DND-41 (cell line): ENCODE data around the gene GNL2.
A peak's percentile ranks its signal among the peaks of the same experiment; 100 is the strongest.

Experiments used
- ATAC-seq: fragments of 200-7000 bp; cut with Tn5 transposase; 3 replicates; pipeline ENCODE4 v1.9.1; 2021; ENCODE audit warnings: low read depth; ENCODE audit not compliant: insufficient read depth
- DNase-seq: peaks from one replicate; pipeline ENCODE4 v3.0.0-alpha.2; 2020
- H2AFZ ChIP-seq: 2 replicates; pipeline ENCODE4 v1.6.0; 2012; ENCODE audit warnings: low read depth, low read length
- H3K27ac ChIP-seq: 2 replicates; pipeline ENCODE4 v1.5.1; 2012; ENCODE audit warnings: low read length, inconsistent platforms
- H3K27me3 ChIP-seq: fragments of 200-600 bp; sonication (generic); 2 replicates; pipeline ENCODE4 v1.6.0; 2012; ENCODE audit warnings: low read length, mild to moderate bottlenecking, inconsistent platforms; ENCODE audit not compliant: insufficient read depth, poor library complexity
- H3K36me3 ChIP-seq: 2 replicates; pipeline ENCODE4 v1.5.1; 2012; ENCODE audit warnings: low read length, inconsistent platforms; ENCODE audit not compliant: insufficient read depth
- H3K4me1 ChIP-seq: 2 replicates; pipeline ENCODE4 v1.5.1; 2012; ENCODE audit warnings: mild to moderate bottlenecking, low read length; ENCODE audit not compliant: insufficient read depth
- H3K4me2 ChIP-seq: 2 replicates; pipeline ENCODE4 v1.6.0; 2012; ENCODE audit warnings: mild to moderate bottlenecking, moderate library complexity, low read length, inconsistent platforms; ENCODE audit not compliant: insufficient read depth
- H3K4me3 ChIP-seq, 2 experiments: fragments of 200-600 bp in 1 of 2; shearing (Covaris generic) in 1 of 2; 2 replicates each; pipeline ENCODE4 v1.5.1; 2012 to 2016; ENCODE audit warnings: inconsistent platforms in 2 of 2, low read length in 2 of 2, mild to moderate bottlenecking in 2 of 2, low read depth in 1 of 2, moderate library complexity in 1 of 2
- H3K79me2 ChIP-seq: 2 replicates; pipeline ENCODE4 v1.6.0; 2012; ENCODE audit warnings: low read length, inconsistent platforms; ENCODE audit not compliant: insufficient read depth
- H3K9ac ChIP-seq: 2 replicates; pipeline ENCODE4 v1.6.0; 2012; ENCODE audit warnings: low read depth, mild to moderate bottlenecking, inconsistent platforms, low read length, moderate library complexity
- H3K9me3 ChIP-seq: 2 replicates; pipeline ENCODE4 v1.5.1; 2012; ENCODE audit warnings: low read length, moderate library complexity, mild to moderate bottlenecking, inconsistent platforms; ENCODE audit not compliant: insufficient read depth, severe bottlenecking
- H4K20me1 ChIP-seq: 2 replicates; pipeline ENCODE4 v1.6.0; 2012; ENCODE audit warnings: low read length; ENCODE audit not compliant: insufficient read depth
- CTCF ChIP-seq: IDR thresholded peaks from 2 replicates; pipeline ENCODE4 v1.5.1; 2012; ENCODE audit warnings: borderline replicate concordance, low read length, moderate library complexity, mild to moderate bottlenecking; ENCODE audit not compliant: poor library complexity, severe bottlenecking; ENCODE audit errors: extremely low read depth
- EZH2 ChIP-seq: IDR thresholded peaks from 3 replicates; pipeline ENCODE4 v1.6.1; 2012; ENCODE audit warnings: borderline replicate concordance, low read depth, mild to moderate bottlenecking, moderate library complexity, low read length, inconsistent platforms; ENCODE audit not compliant: severe bottlenecking

The GNL2 gene

GRCh38 chr1:37629726-37630425 lies 34.1 kb upstream of the GNL2 start:
- H4K20me1 ChIP-seq: peaks cover 5% of the 10 kb centered on the region
- H3K4me1 ChIP-seq: no peaks in the 10 kb centered on the region
- no peak overlapping the region for H3K9ac ChIP-seq
- H3K9me3 ChIP-seq: no peaks in the 10 kb centered on the region
- ATAC-seq: no peak
- TF ChIP-seq CTCF (no peak), EZH2 (no peak)
- no peak overlapping the region for H3K27ac ChIP-seq
- peaks cover 48% of the 10 kb centered on the region for H3K27me3 ChIP-seq
- no peak for DNase-seq
- no peak overlapping the region for H3K4me2 ChIP-seq
- no peaks in the 10 kb centered on the region for H3K79me2 ChIP-seq
- H2AFZ ChIP-seq: no peak overlapping the region
- no peak overlapping the region for H3K4me3 ChIP-seq
- H3K36me3 ChIP-seq: no peaks in the 10 kb centered on the region

GRCh38 chr1:37629008-37629407 lies 33.3 kb upstream of the GNL2 start:
- H3K4me2 ChIP-seq: no peak overlapping the region
- no peak overlapping the region for H3K9ac ChIP-seq
- H2AFZ ChIP-seq: no peak overlapping the region
- H3K79me2 ChIP-seq: no peaks in the 10 kb centered on the region
- peaks cover 5% of the 10 kb centered on the region for H4K20me1 ChIP-seq
- no peak overlapping the region for H3K27ac ChIP-seq
- no peak overlapping the region for H3K4me3 ChIP-seq
- peaks cover 49% of the 10 kb centered on the region for H3K27me3 ChIP-seq
- H3K9me3 ChIP-seq: no peaks in the 10 kb centered on the region
- no peaks in the 10 kb centered on the region for H3K4me1 ChIP-seq
- DNase-seq (no peak), ATAC-seq (no peak)
- H3K36me3 ChIP-seq: no peaks in the 10 kb centered on the region
- TF ChIP-seq CTCF: no peak
- TF ChIP-seq EZH2: no peak

- Histone ChIP-seq H4K20me1 (peaks cover 5% of the 10 kb centered on the region), H3K4me2 (no peak overlapping the region), H3K36me3 (no peaks in the 10 kb centered on the region), H3K27ac (no peak overlapping the region), H3K4me3 (no peak overlapping the region), H2AFZ (no peak overlapping the region), H3K9ac (no peak overlapping the region), H3K27me3 (peaks cover 48% of the 10 kb centered on the region), H3K9me3 (no peaks in the 10 kb centered on the region), H3K79me2 (no peaks in the 10 kb centered on the region), H3K4me1 (no peaks in the 10 kb centered on the region)
- TF ChIP-seq CTCF (no peak), EZH2 (no peak)
- no peak for ATAC-seq
- no peak for DNase-seq
Measured at GRCh38 chr1:37628026-37628556, 32.4 kb upstream of the GNL2 start.

- no peak for ATAC-seq
- H3K36me3 ChIP-seq: no peaks in the 10 kb centered on the region
- H3K9ac ChIP-seq: no peak overlapping the region
- H3K4me1 ChIP-seq: no peaks in the 10 kb centered on the region
- H3K27me3 ChIP-seq: peaks cover 30% of the 10 kb centered on the region
- H3K4me3 ChIP-seq: no peak overlapping the region
- no peaks in the 10 kb centered on the region for H3K9me3 ChIP-seq
- H3K79me2 ChIP-seq: no peaks in the 10 kb centered on the region
- H3K27ac ChIP-seq: no peak overlapping the region
- H2AFZ ChIP-seq: no peak overlapping the region
- H4K20me1 ChIP-seq: no peaks in the 10 kb centered on the region; the same call in 1 of the 2 replicates
- no peak for DNase-seq
- no peak overlapping the region for H3K4me2 ChIP-seq
- TF ChIP-seq CTCF: peak; percentile 19
- no peak for TF ChIP-seq EZH2
Measured at GRCh38 chr1:37622131-37622530, 26.4 kb upstream of the GNL2 start.
